ENCODE results near the gene DNMT1.

DNA sequence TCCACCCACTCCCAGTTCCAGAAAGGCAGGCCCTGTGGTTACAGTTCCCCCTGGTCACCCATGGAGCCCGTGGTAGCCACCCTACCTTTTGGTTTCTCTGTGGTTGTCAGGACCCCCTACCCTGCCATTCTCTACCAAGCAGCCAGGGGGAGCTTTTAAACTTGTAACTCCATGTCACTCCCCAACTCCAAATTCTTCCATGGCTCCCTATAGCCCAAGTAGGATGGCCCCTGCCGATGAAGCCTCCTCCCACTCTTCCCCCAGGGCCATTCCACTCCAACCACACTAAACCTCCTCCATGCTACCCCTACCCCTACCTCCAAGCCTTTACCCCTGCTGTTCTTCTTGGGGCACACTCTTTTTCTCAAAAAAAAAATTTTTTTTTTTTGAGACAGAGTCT is 34.2 kb upstream of the DNMT1 start:
- TF ChIP-seq, protein P1, sequence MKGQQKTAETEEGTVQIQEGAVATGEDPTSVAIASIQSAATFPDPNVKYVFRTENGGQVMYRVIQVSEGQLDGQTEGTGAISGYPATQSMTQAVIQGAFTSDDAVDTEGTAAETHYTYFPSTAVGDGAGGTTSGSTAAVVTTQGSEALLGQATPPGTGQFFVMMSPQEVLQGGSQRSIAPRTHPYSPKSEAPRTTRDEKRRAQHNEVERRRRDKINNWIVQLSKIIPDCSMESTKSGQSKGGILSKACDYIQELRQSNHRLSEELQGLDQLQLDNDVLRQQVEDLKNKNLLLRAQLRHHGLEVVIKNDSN (IDR thresholded peaks at IDR 0.05), result no peak
- no peak for TF ChIP-seq TAF1 (IDR thresholded peaks at IDR 0.05; ENCODE audit: low read depth)

All from Ishikawa (cell line).